Spleen (tissue), 7 donors: ENCODE measurements around the gene MAP2K5.

Source experiments
- POLR2A ChIP-seq, 3 donors: fragments of 450-650 bp; IDR thresholded peaks; one replicate each; pipeline ENCODE4 v1.5.1; 2017; ENCODE audit warnings: antibody characterized with exemption in 3 of 3, mild to moderate bottlenecking in 1 of 3
- TF ChIP-seq, protein P1 (sequence below), 11 experiments: fragments of 200-600 bp in 7 of 11; fragments of 450-650 bp in 4 of 11; sonication (generic) in 4 of 11; IDR thresholded peaks in 8 of 11; conservative IDR thresholded peaks in 3 of 11; 1 replicate in 7 of 11; 2 replicates in 4 of 11; pipeline versions ENCODE4 v1.4.0 to v1.8.0; 2016 to 2021; ENCODE audit warnings: antibody characterized with exemption in 11 of 11, inconsistent platforms in 4 of 11, mild to moderate bottlenecking in 1 of 11
- donor health status: DM: no; HTN: no; CAD: no; lungs with moderate emphysema.
- donor health status: DM: no; HTN: no; CAD: no.
- donor health status: DM: no; HTN: no; CAD: no.

DNA sequence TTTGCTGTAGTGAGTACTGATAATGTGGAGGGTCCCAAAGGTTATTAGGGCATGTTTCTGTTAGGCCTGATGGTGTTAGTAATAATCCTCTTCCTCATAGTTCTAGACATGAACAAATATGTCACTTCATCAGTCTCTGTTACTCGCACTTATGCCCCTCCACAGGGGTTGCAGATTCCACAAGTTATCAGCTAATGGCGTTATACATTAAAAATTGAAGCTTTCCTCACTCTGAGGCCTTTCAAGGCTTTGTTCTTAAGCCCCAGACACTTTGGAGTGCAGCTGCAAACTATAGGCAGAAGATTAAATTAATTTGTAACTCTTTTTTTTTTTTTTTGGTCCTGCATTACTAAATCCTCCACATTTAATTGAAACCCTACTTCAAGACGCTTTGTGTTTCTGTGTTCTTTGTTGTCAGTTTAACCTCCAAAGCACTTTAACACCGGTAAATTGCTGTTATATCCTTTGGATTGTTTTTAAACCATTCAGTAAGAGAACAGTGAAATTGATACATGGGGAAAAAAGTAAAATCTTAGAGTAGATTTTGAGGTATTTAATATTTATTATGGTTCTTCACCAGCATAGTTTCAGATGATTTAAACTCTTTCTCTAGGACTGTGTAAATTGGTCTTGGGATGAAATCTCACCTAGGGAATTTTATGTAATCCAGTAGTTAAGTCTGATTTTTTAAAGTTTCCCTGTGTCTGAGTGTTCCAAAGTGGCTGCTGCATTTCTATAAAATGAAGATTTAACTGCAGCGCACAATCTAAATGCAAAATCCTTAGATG is 179.7 kb downstream of the MAP2K5 start:
- no peak for TF ChIP-seq POLR2A (IDR thresholded peaks at IDR 0.05)
- TF ChIP-seq, protein P1, sequence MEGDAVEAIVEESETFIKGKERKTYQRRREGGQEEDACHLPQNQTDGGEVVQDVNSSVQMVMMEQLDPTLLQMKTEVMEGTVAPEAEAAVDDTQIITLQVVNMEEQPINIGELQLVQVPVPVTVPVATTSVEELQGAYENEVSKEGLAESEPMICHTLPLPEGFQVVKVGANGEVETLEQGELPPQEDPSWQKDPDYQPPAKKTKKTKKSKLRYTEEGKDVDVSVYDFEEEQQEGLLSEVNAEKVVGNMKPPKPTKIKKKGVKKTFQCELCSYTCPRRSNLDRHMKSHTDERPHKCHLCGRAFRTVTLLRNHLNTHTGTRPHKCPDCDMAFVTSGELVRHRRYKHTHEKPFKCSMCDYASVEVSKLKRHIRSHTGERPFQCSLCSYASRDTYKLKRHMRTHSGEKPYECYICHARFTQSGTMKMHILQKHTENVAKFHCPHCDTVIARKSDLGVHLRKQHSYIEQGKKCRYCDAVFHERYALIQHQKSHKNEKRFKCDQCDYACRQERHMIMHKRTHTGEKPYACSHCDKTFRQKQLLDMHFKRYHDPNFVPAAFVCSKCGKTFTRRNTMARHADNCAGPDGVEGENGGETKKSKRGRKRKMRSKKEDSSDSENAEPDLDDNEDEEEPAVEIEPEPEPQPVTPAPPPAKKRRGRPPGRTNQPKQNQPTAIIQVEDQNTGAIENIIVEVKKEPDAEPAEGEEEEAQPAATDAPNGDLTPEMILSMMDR (IDR thresholded peaks at IDR 0.05 in 8 of 11, conservative IDR thresholded peaks at IDR 0.05 in 3 of 11): no peak
